Activated CD4-positive, alpha-beta T cell treated with anti-CD3 and anti-CD28 coated beads, Interleukin-2, Interleukin-4, amounts not matched to agents 100 ng/mL and 50 ng/mL, durations not matched to agents 16 hours and 8 hours (primary cell): ENCODE data around the gene SMAGP.
"Not testable (repeated sequence)": the region's sequence is repeated elsewhere in the genome, so short reads cannot be mapped to it uniquely, and the experiment has no call there.

Source experiments
- DNase-seq: peaks from one replicate; pipeline ENCODE4 v3.0.0-alpha.2; 2020; ENCODE audit warnings: low spot score

SMAGP gene

GRCh38 chr12:51224625-51225024 is 45.6 kb downstream of the SMAGP start:
- DNase-seq: no peak

GRCh38 chr12:51222461-51222860 is 47.8 kb downstream of the SMAGP start:
- no peak for DNase-seq

GRCh38 chr12:51219857-51220256 is 50.4 kb downstream of the SMAGP start:
- not testable (repeated sequence) for DNase-seq

- DNase-seq: no peak
Measured at GRCh38 chr12:51219322-51219721, 50.9 kb downstream of the SMAGP start.

- DNase-seq: no peak
Measured at GRCh38 chr12:51218607-51219161, 51.5 kb downstream of the SMAGP start.

GRCh38 chr12:51217968-51218606 is 52.1 kb downstream of the SMAGP start, which contains the start of gene POU6F1:
TSS of gene POU6F1 (minus strand) at chr12:51218062. CDS start at chr12:51206836, 11,226 bp downstream.
- peak; percentile 60 for DNase-seq

- DNase-seq: no peak
Measured at GRCh38 chr12:51217133-51217967, 52.9 kb downstream of the SMAGP start.

- no peak for DNase-seq
Measured at GRCh38 chr12:51216642-51217041, 53.6 kb downstream of the SMAGP start.

GRCh38 chr12:51214895-51215294 is 55.3 kb downstream of the SMAGP start:
- no peak for DNase-seq

GRCh38 chr12:51210690-51211395 is 59.4 kb downstream of the SMAGP start:
- no peak for DNase-seq

GRCh38 chr12:51209259-51209658 is 61.0 kb downstream of the SMAGP start:
- DNase-seq: no peak

GRCh38 chr12:51208016-51208660 is 62.1 kb downstream of the SMAGP start:
- no peak for DNase-seq

- no peak for DNase-seq
Measured at GRCh38 chr12:51205350-51205749, 64.9 kb downstream of the SMAGP start.

- no peak for DNase-seq
Measured at GRCh38 chr12:51202718-51203117, 67.5 kb downstream of the SMAGP start.

- no peak for DNase-seq
Measured at GRCh38 chr12:51200806-51201205, 69.4 kb downstream of the SMAGP start.

- no peak for DNase-seq
Measured at GRCh38 chr12:51200156-51200555, 70.1 kb downstream of the SMAGP start.

- no peak for DNase-seq
Measured at GRCh38 chr12:51199366-51199945, 70.8 kb downstream of the SMAGP start.

- DNase-seq: no peak
Measured at GRCh38 chr12:51198568-51199365, 71.4 kb downstream of the SMAGP start.

GRCh38 chr12:51197736-51198567 is 72.3 kb downstream of the SMAGP start:
- no peak for DNase-seq

- no peak for DNase-seq
Measured at GRCh38 chr12:51196547-51196946, 73.7 kb downstream of the SMAGP start.
